Activated T-helper 17 cell treated with anti-CD3 and anti-CD28 coated beads, Interleukin-2, amount 50 U/mL, for 72 hours (primary cell): ENCODE measurements around the gene DDX39A. TPM values are rescaled to one million over a fixed set of nuclear protein-coding genes. Genes with fewer than 3 reads are reported as not detected.
A peak's percentile ranks its signal among the peaks of the same experiment; 100 is the strongest.
"Not testable (repeated sequence)": the region's sequence is repeated elsewhere in the genome, so short reads cannot be mapped to it uniquely, and the experiment has no call there.

ENCODE experiments used
- ATAC-seq: fragments of 150-1000 bp; cut with Tn5 transposase; replicated peaks from 2 replicates; pipeline ENCODE4 v1.10.0; 2021; ENCODE audit warnings: mild to moderate bottlenecking, moderate library complexity
- H3K27ac Mint-ChIP-seq: one replicate; pipeline ENCODE4 v1.8.0; 2022; ENCODE audit warnings: mixed read lengths
- H3K27me3 Mint-ChIP-seq: one replicate; pipeline ENCODE4 v1.8.0; 2022; ENCODE audit warnings: mixed read lengths
- H3K36me3 Mint-ChIP-seq: one replicate; pipeline ENCODE4 v1.8.0; 2022; ENCODE audit warnings: low read depth, mild to moderate bottlenecking, mixed read lengths
- H3K4me1 Mint-ChIP-seq: one replicate; pipeline ENCODE4 v1.8.0; 2022; ENCODE audit warnings: mixed read lengths
- H3K4me3 Mint-ChIP-seq: one replicate; pipeline ENCODE4 v1.8.0; 2022; ENCODE audit warnings: mild to moderate bottlenecking, mixed read lengths
- H3K9me3 Mint-ChIP-seq: one replicate; pipeline ENCODE4 v1.8.0; 2022; ENCODE audit warnings: mixed read lengths
- total RNA-seq, 2 donors: library from RNA; stranded (reverse); gene quantifications; one replicate each; pipeline ENCODE4 v1.2.3, GENCODE V29; 2022

The DDX39A gene
- 100 to 1,000 TPM; 132 to 260 TPM for total RNA-seq

- no peaks in the 10 kb centered on the region for H3K9me3 Mint-ChIP-seq
- H3K27ac Mint-ChIP-seq: peak within 1 kb of the TSS; percentile 87
- ATAC-seq: peak; percentile 94
- peak within 1 kb of the TSS; percentile 80 for H3K4me3 Mint-ChIP-seq
- H3K27me3 Mint-ChIP-seq: no peaks in the 10 kb centered on the region
- H3K4me1 Mint-ChIP-seq: peaks cover 22% of the 10 kb centered on the region
- H3K36me3 Mint-ChIP-seq: peaks cover 48% of the 10 kb centered on the region
Measured at GRCh38 chr19:14419106-14419813, at the start of gene DDX39A. Gene DDX39A (minus strand): TSS chr19:14419341. CDS start chr19:14413220, 6,121 bp downstream.

GRCh38 chr19:14467816-14468215, 48.7 kb upstream of the DDX39A start:
- Mint-ChIP-seq H3K4me1 (no peaks in the 10 kb centered on the region), H3K4me3 (no peak overlapping the region), H3K27ac (no peak overlapping the region), H3K9me3 (no peaks in the 10 kb centered on the region), H3K27me3 (peaks cover 3% of the 10 kb centered on the region), H3K36me3 (peaks cover 92% of the 10 kb centered on the region)
- ATAC-seq: no peak

- peaks cover 96% of the 10 kb centered on the region for H3K36me3 Mint-ChIP-seq
Measured at GRCh38 chr19:14467391-14467790, 48.2 kb upstream of the DDX39A start.

GRCh38 chr19:14463747-14464146, 44.6 kb upstream of the DDX39A start:
- Mint-ChIP-seq H3K36me3 (peaks cover 100% of the 10 kb centered on the region), H3K27me3 (no peaks in the 10 kb centered on the region)

More at GRCh38 chr19:14467391-14467790, 48.2 kb upstream of the DDX39A start:
- no peaks in the 10 kb centered on the region for H3K4me1 Mint-ChIP-seq
- no peak overlapping the region for H3K4me3 Mint-ChIP-seq
- H3K9me3 Mint-ChIP-seq: no peaks in the 10 kb centered on the region
- no peaks in the 10 kb centered on the region for H3K27me3 Mint-ChIP-seq
- no peak overlapping the region for H3K27ac Mint-ChIP-seq
- no peak for ATAC-seq

GRCh38 chr19:14462401-14462800, 43.3 kb upstream of the DDX39A start:
- H3K4me3 Mint-ChIP-seq, H3K27ac Mint-ChIP-seq, H3K4me1 Mint-ChIP-seq, H3K27me3 Mint-ChIP-seq, H3K9me3 Mint-ChIP-seq, ATAC-seq: not testable (repeated sequence)
- H3K36me3 Mint-ChIP-seq: peaks cover 100% of the 10 kb centered on the region

More at GRCh38 chr19:14463747-14464146, 44.6 kb upstream of the DDX39A start:
- ATAC-seq: no peak
- Mint-ChIP-seq H3K4me1 (no peaks in the 10 kb centered on the region), H3K27ac (no peak overlapping the region), H3K9me3 (no peaks in the 10 kb centered on the region), H3K4me3 (no peak overlapping the region)

- H3K4me1 Mint-ChIP-seq: no peaks in the 10 kb centered on the region
- peak overlapping the region; percentile 5 for H3K27ac Mint-ChIP-seq
- H3K36me3 Mint-ChIP-seq: peaks cover 97% of the 10 kb centered on the region
- no peak overlapping the region for H3K4me3 Mint-ChIP-seq
- H3K27me3 Mint-ChIP-seq: no peaks in the 10 kb centered on the region
- no peaks in the 10 kb centered on the region for H3K9me3 Mint-ChIP-seq
- no peak for ATAC-seq
Measured at GRCh38 chr19:14460935-14461334, 41.8 kb upstream of the DDX39A start.

- Mint-ChIP-seq H3K9me3 (no peaks in the 10 kb centered on the region), H3K27ac (no peak overlapping the region), H3K4me3 (no peak overlapping the region), H3K4me1 (no peaks in the 10 kb centered on the region), H3K36me3 (peaks cover 97% of the 10 kb centered on the region), H3K27me3 (no peaks in the 10 kb centered on the region)
- peak; percentile 65 for ATAC-seq
Measured at GRCh38 chr19:14459703-14460102, 40.6 kb upstream of the DDX39A start.

GRCh38 chr19:14452303-14452702, 33.2 kb upstream of the DDX39A start:
- not testable (repeated sequence) for H3K9me3 Mint-ChIP-seq, H3K27me3 Mint-ChIP-seq, ATAC-seq, H3K4me3 Mint-ChIP-seq, H3K4me1 Mint-ChIP-seq, H3K27ac Mint-ChIP-seq
- H3K36me3 Mint-ChIP-seq: peaks cover 96% of the 10 kb centered on the region

- no peak overlapping the region for H3K4me3 Mint-ChIP-seq
- no peaks in the 10 kb centered on the region for H3K9me3 Mint-ChIP-seq
- H3K36me3 Mint-ChIP-seq: peaks cover 99% of the 10 kb centered on the region
- H3K27me3 Mint-ChIP-seq: no peaks in the 10 kb centered on the region
- no peak for ATAC-seq
- H3K27ac Mint-ChIP-seq: no peak overlapping the region
- H3K4me1 Mint-ChIP-seq: peaks cover 6% of the 10 kb centered on the region
Measured at GRCh38 chr19:14450876-14451275, 31.7 kb upstream of the DDX39A start.

- Mint-ChIP-seq H3K4me3 (no peak overlapping the region), H3K4me1 (peaks cover 6% of the 10 kb centered on the region), H3K27me3 (no peaks in the 10 kb centered on the region), H3K27ac (no peak overlapping the region), H3K9me3 (no peaks in the 10 kb centered on the region), H3K36me3 (peaks cover 97% of the 10 kb centered on the region)
- peak; percentile 87 for ATAC-seq
Measured at GRCh38 chr19:14450168-14450874, 31.2 kb upstream of the DDX39A start.

GRCh38 chr19:14449321-14449720, 30.2 kb upstream of the DDX39A start:
- no peak overlapping the region for H3K4me3 Mint-ChIP-seq
- no peaks in the 10 kb centered on the region for H3K9me3 Mint-ChIP-seq
- no peaks in the 10 kb centered on the region for H3K27me3 Mint-ChIP-seq
- ATAC-seq: no peak
- no peak overlapping the region for H3K27ac Mint-ChIP-seq
- H3K36me3 Mint-ChIP-seq: peaks cover 97% of the 10 kb centered on the region
- H3K4me1 Mint-ChIP-seq: peaks cover 6% of the 10 kb centered on the region

- H3K4me1 Mint-ChIP-seq: peaks cover 6% of the 10 kb centered on the region
- no peak overlapping the region for H3K4me3 Mint-ChIP-seq
- H3K9me3 Mint-ChIP-seq: no peaks in the 10 kb centered on the region
- ATAC-seq: no peak
- H3K36me3 Mint-ChIP-seq: peaks cover 96% of the 10 kb centered on the region
- H3K27ac Mint-ChIP-seq: no peak overlapping the region
- no peaks in the 10 kb centered on the region for H3K27me3 Mint-ChIP-seq
Measured at GRCh38 chr19:14446336-14447036, 27.3 kb upstream of the DDX39A start.

- no peak for ATAC-seq
- H3K36me3 Mint-ChIP-seq: peaks cover 82% of the 10 kb centered on the region
- no peaks in the 10 kb centered on the region for H3K27me3 Mint-ChIP-seq
- H3K27ac Mint-ChIP-seq: no peak overlapping the region
- H3K4me3 Mint-ChIP-seq: no peak overlapping the region
- H3K9me3 Mint-ChIP-seq: no peaks in the 10 kb centered on the region
- peaks cover 15% of the 10 kb centered on the region for H3K4me1 Mint-ChIP-seq
Measured at GRCh38 chr19:14443632-14444216, 24.6 kb upstream of the DDX39A start.

- ATAC-seq: no peak
Measured at GRCh38 chr19:14442891-14443631, 23.9 kb upstream of the DDX39A start.

More at GRCh38 chr19:14442891-14443631, 23.9 kb upstream of the DDX39A start:
- Mint-ChIP-seq H3K27me3 (no peaks in the 10 kb centered on the region), H3K4me3 (peak overlapping the region; percentile 32), H3K9me3 (no peaks in the 10 kb centered on the region), H3K4me1 (peaks cover 15% of the 10 kb centered on the region), H3K27ac (no peak overlapping the region), H3K36me3 (peaks cover 78% of the 10 kb centered on the region)
